ENCODE data around the gene EML5.

EML5 gene

DNA sequence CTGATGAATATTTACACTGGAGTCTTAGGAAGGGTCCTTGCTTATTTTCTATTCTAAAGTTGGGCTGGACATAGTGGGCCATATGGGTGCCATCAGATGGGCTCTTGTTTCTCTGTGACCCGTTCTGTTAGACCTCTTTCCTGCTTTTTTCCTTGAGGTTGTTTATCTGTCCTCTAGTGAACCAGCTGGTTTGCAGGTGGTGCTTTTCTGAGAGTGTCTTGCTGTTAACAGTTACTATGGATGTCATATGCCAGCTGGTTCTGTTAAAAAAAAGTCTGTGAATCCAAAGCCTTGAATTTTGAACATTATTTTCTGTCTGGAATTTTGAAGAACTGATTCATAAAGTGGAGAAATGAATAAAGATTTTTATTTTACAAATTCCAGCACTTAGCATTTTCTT is 200.7 kb downstream of the EML5 start:
- TF ChIP-seq, protein P1, sequence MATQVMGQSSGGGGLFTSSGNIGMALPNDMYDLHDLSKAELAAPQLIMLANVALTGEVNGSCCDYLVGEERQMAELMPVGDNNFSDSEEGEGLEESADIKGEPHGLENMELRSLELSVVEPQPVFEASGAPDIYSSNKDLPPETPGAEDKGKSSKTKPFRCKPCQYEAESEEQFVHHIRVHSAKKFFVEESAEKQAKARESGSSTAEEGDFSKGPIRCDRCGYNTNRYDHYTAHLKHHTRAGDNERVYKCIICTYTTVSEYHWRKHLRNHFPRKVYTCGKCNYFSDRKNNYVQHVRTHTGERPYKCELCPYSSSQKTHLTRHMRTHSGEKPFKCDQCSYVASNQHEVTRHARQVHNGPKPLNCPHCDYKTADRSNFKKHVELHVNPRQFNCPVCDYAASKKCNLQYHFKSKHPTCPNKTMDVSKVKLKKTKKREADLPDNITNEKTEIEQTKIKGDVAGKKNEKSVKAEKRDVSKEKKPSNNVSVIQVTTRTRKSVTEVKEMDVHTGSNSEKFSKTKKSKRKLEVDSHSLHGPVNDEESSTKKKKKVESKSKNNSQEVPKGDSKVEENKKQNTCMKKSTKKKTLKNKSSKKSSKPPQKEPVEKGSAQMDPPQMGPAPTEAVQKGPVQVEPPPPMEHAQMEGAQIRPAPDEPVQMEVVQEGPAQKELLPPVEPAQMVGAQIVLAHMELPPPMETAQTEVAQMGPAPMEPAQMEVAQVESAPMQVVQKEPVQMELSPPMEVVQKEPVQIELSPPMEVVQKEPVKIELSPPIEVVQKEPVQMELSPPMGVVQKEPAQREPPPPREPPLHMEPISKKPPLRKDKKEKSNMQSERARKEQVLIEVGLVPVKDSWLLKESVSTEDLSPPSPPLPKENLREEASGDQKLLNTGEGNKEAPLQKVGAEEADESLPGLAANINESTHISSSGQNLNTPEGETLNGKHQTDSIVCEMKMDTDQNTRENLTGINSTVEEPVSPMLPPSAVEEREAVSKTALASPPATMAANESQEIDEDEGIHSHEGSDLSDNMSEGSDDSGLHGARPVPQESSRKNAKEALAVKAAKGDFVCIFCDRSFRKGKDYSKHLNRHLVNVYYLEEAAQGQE (IDR thresholded peaks at IDR 0.05; ENCODE audit: insufficient read depth in 1 of 2, low read depth in 2 of 2, low read length in 2 of 2): no peak
- TF ChIP-seq FOXP2 (optimal IDR thresholded peaks at IDR 0.05; ENCODE audit: borderline replicate concordance, extremely low read depth, extremely low read length, insufficient read depth) (no peak), TAF1 (IDR thresholded peaks at IDR 0.05; ENCODE audit: borderline replicate concordance, insufficient read depth, low read length) (no peak)

DNA sequence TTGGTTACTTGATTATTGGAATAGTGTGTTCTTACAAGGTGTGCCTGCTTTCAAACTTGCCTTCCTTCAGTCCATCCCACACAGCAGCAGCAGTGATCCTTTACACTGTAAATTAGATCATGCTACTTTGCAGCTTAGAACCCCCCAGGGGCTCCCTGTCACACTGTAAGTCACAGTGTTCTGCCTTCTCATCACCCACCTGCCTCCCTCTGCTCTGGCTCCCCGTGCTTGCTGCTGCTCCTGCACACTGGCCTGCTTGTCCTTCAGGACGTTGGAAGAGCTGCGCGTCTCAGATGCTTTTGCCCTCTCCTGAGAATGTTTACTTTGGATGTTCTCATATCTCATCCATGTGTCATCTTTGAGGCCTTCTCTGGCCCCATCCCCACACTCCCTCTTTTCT is 202.6 kb downstream of the EML5 start:
- TF ChIP-seq FOXP2 (optimal IDR thresholded peaks at IDR 0.05; ENCODE audit: borderline replicate concordance, extremely low read depth, extremely low read length, insufficient read depth) (no peak), POLR2AphosphoS5 (IDR thresholded peaks at IDR 0.05; ENCODE audit: low read depth, low read length) (no peak), TAF1 (IDR thresholded peaks at IDR 0.05; ENCODE audit: borderline replicate concordance, insufficient read depth, low read length) (no peak), SIN3A (IDR thresholded peaks at IDR 0.05; ENCODE audit: borderline replicate concordance, insufficient read depth, low read length) (no peak)
- TF ChIP-seq, protein P1 (IDR thresholded peaks at IDR 0.05; ENCODE audit: insufficient read depth in 1 of 2, low read depth in 2 of 2, low read length in 2 of 2): no peak

DNA sequence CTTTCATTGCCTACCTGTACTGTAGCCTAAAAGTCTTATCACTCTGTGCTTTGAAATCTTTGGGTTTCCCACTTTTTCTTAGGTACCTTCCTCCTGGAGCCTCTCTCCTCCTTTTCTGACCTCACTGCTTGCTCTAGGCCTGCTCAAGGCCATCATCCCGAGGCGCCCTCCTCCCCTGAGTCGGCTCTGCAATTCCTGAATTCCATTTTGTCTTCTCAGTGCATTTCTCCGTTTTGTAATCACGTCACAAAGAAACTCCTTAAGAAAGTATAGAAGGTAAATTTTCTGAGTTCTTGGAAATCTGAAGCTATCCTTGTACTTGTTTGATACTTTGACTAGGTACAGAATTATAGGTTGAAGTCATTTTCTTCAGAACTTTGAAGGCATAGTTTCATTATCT is 204.7 kb downstream of the EML5 start:
- TF ChIP-seq SIN3A (IDR thresholded peaks at IDR 0.05; ENCODE audit: borderline replicate concordance, insufficient read depth, low read length): no peak
- TF ChIP-seq POLR2AphosphoS5 (IDR thresholded peaks at IDR 0.05; ENCODE audit: low read depth, low read length): no peak
- TF ChIP-seq, protein P1 (IDR thresholded peaks at IDR 0.05; ENCODE audit: insufficient read depth in 1 of 2, low read depth in 2 of 2, low read length in 2 of 2): no peak
- no peak for TF ChIP-seq FOXP2 (optimal IDR thresholded peaks at IDR 0.05; ENCODE audit: borderline replicate concordance, extremely low read depth, extremely low read length, insufficient read depth)
- TF ChIP-seq TAF1 (IDR thresholded peaks at IDR 0.05; ENCODE audit: borderline replicate concordance, insufficient read depth, low read length): no peak

DNA sequence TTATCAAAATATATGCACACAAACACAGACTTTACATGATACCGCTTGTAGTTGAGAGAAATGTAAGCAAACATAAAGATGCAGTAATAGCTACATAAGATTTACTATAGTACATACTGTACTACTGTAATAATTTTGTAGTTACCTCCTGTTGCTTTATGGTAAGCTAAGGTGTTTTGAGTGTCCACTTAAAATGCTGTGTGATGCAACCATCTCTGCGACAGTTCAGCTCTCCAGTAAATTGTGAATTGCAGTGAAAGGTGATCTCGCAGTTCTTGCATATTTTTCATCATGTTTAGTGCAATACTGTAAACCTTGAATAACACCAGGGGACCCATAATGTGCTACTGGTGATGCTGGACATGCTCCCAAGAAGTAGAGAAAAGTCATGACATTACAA is 208.3 kb downstream of the EML5 start:
- TF ChIP-seq, protein P1 (IDR thresholded peaks at IDR 0.05; ENCODE audit: insufficient read depth in 1 of 2, low read depth in 2 of 2, low read length in 2 of 2): no peak

DNA sequence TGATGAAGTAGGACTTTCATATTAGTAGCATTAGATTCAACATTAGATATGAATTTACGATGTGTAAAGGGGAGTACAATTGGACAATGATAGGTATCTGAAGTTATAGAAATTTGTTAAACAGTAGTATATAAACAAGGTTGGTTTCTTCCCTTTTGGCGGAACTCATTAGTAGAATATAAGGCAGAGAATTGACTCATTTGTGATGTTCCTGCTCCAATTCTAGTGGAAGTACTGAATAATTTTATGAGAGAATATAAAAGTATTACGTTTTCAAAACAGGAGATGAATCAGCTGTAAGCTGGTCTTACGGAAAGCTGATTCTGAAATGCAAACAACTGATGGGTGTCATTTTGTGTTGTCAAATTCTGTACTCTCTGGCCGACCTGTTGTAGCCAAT is 216.5 kb downstream of the EML5 start:
- TF ChIP-seq TAF1 (IDR thresholded peaks at IDR 0.05; ENCODE audit: borderline replicate concordance, insufficient read depth, low read length) (no peak), SIN3A (IDR thresholded peaks at IDR 0.05; ENCODE audit: borderline replicate concordance, insufficient read depth, low read length) (no peak), POLR2AphosphoS5 (IDR thresholded peaks at IDR 0.05; ENCODE audit: low read depth, low read length) (no peak), FOXP2 (optimal IDR thresholded peaks at IDR 0.05; ENCODE audit: borderline replicate concordance, extremely low read depth, extremely low read length, insufficient read depth) (no peak)
- TF ChIP-seq, protein P1 (IDR thresholded peaks at IDR 0.05; ENCODE audit: insufficient read depth in 1 of 2, low read depth in 2 of 2, low read length in 2 of 2): no peak
